Left renal cortex interstitium (tissue), 4 donors: ENCODE data around the gene COL23A1. TPM values are rescaled to one million over a fixed set of nuclear protein-coding genes. Genes with fewer than 3 reads are reported as not detected.
"Not testable (repeated sequence)": the region's sequence is repeated elsewhere in the genome, so short reads cannot be mapped to it uniquely, and the experiment has no call there.

Experiments
- DNase-seq, 4 donors: peaks; one replicate each; pipeline ENCODE4 v3.0.0-alpha.2; 2013; ENCODE audit warnings: low read depth in 4 of 4, low spot score in 2 of 4, missing footprints in 1 of 4
- polyA plus RNA-seq, 4 donors: library from polyadenylated mRNA; unstranded; fragments of 120-200 nt; gene quantifications; one replicate each; pipeline ENCODE4 v1.2.1, GENCODE V29; 2013; ENCODE audit not compliant: insufficient read length in 4 of 4

Gene COL23A1
- polyA plus RNA-seq, 4 donors: 4.4 to 8.8 (median 8.3) TPM

- no peak for DNase-seq
Observed at GRCh38 chr5:178319541-178320041, 270.6 kb downstream of the COL23A1 start.

- DNase-seq: no peak
Observed at GRCh38 chr5:178318893-178319292, 271.3 kb downstream of the COL23A1 start.

- DNase-seq: no peak
Observed at GRCh38 chr5:178318382-178318781, 271.8 kb downstream of the COL23A1 start.

- DNase-seq: not testable (repeated sequence)
Observed at GRCh38 chr5:178317727-178318126, 272.5 kb downstream of the COL23A1 start.

- no peak for DNase-seq
Observed at GRCh38 chr5:178314961-178315820, 275.0 kb downstream of the COL23A1 start.

GRCh38 chr5:178314061-178314660 lies 276.0 kb downstream of the COL23A1 start:
- DNase-seq: no peak

GRCh38 chr5:178313316-178313715 lies 276.9 kb downstream of the COL23A1 start:
- DNase-seq: no peak

GRCh38 chr5:178312880-178313282 lies 277.3 kb downstream of the COL23A1 start:
- no peak for DNase-seq

- DNase-seq: no peak
Observed at GRCh38 chr5:178310130-178310865, 279.9 kb downstream of the COL23A1 start.

GRCh38 chr5:178309271-178310013 lies 280.8 kb downstream of the COL23A1 start:
- DNase-seq: no peak

GRCh38 chr5:178308541-178309092 lies 281.6 kb downstream of the COL23A1 start:
- no peak for DNase-seq

GRCh38 chr5:178307267-178308045 lies 282.7 kb downstream of the COL23A1 start:
- no peak for DNase-seq

- no peak for DNase-seq
Observed at GRCh38 chr5:178306430-178307225, 283.6 kb downstream of the COL23A1 start.

- DNase-seq: no peak
Observed at GRCh38 chr5:178305801-178306200, 284.4 kb downstream of the COL23A1 start.

GRCh38 chr5:178304761-178305645 lies 285.2 kb downstream of the COL23A1 start:
- no peak for DNase-seq

- no peak for DNase-seq
Observed at GRCh38 chr5:178304016-178304415, 286.2 kb downstream of the COL23A1 start.

GRCh38 chr5:178302321-178302720 lies 287.9 kb downstream of the COL23A1 start:
- not testable (repeated sequence) for DNase-seq

- DNase-seq: no peak
Observed at GRCh38 chr5:178301641-178302040, 288.6 kb downstream of the COL23A1 start.
